IPS-18a (cell line): ENCODE data around the gene TAF9B.
"Not testable (repeated sequence)": the region's sequence is repeated elsewhere in the genome, so short reads cannot be mapped to it uniquely, and the experiment has no call there.

Experiments used
- H3K27ac ChIP-seq: one replicate; pipeline ENCODE4 v1.5.1; 2013; ENCODE audit warnings: low read length
- H3K27me3 ChIP-seq: one replicate; pipeline ENCODE4 v1.6.1; 2013; ENCODE audit warnings: mild to moderate bottlenecking, low read length; ENCODE audit not compliant: control insufficient read depth, insufficient read depth
- H3K36me3 ChIP-seq: one replicate; pipeline ENCODE4 v1.6.1; 2013; ENCODE audit warnings: low read depth, low read length; ENCODE audit not compliant: control insufficient read depth
- H3K4me1 ChIP-seq: one replicate; pipeline ENCODE4 v1.6.1; 2013; ENCODE audit warnings: low read depth, low read length; ENCODE audit not compliant: control insufficient read depth
- H3K4me3 ChIP-seq: one replicate; pipeline ENCODE4 v1.5.1; 2013; ENCODE audit warnings: low read length
- H3K9ac ChIP-seq: one replicate; pipeline ENCODE4 v1.6.1; 2013; ENCODE audit warnings: mild to moderate bottlenecking, low read length, moderate library complexity
- H3K9me3 ChIP-seq: one replicate; pipeline ENCODE4 v1.6.1; 2013; ENCODE audit warnings: low read depth, low read length; ENCODE audit not compliant: control insufficient read depth

The TAF9B gene

DNA sequence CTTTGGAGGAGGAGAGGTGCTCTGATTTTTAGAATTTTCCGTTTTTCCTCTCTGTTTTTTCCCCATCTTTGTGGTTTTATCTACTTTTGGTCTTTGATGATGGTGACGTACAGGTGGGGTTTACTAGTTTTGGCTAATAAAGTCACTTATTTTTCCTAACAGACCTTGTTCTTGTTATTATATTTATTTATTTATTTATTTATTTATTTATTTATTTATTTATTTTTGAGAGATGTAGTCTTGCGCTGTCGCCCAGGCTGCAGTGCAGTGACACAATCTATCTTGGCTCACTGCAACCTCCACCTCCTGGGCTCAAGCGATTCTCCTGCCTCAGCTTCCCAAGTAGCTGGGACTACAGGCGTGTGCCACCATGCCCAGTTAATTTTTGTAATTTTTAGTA, 58.0 kb downstream of the TAF9B start:
- H3K4me1 ChIP-seq, H3K4me3 ChIP-seq, H3K9me3 ChIP-seq: not testable (repeated sequence)

More for the DNA sequence above, 58.0 kb downstream of the TAF9B start:
- not testable (repeated sequence) for H3K27me3 ChIP-seq, H3K27ac ChIP-seq, H3K9ac ChIP-seq, H3K36me3 ChIP-seq
